WTC11 (cell line): ENCODE measurements around the gene OCA2. TPM values are rescaled to one million over a fixed set of nuclear protein-coding genes. Genes with fewer than 3 reads are reported as not detected.

ENCODE experiments used
- ATAC-seq: fragments of 200-7000 bp; cut with Tn5 transposase; 2 replicates; pipeline ENCODE4 v1.10.0; 2021; ENCODE audit warnings: mild to moderate bottlenecking, moderate library complexity
- CTCF ChIA-PET: fragments of 300-600 bp; sonication (Branson Sonifier 250); formaldehyde crosslinking; loops from one replicate; lab custom pipeline; 2021; ENCODE audit warnings: antibody characterized with exemption; lab: Charles Lee
- POLR2A ChIA-PET: fragments of 350-600 bp; sonication (Branson Sonifier 250); formaldehyde crosslinking; loops from one replicate; lab custom pipeline; 2021; ENCODE audit warnings: antibody characterized with exemption; lab: Charles Lee
- DNase-seq: peaks from one replicate; pipeline ENCODE4 v3.0.0; 2021; ENCODE audit warnings: low spot score
- H3K27ac Mint-ChIP-seq: 2 replicates; pipeline ENCODE4 v1.8.0; 2021; ENCODE audit warnings: mixed read lengths
- H3K27me3 Mint-ChIP-seq: 2 replicates; pipeline ENCODE4 v1.8.0; 2021; ENCODE audit warnings: low read depth, mild to moderate bottlenecking, moderate library complexity, mixed read lengths
- H3K36me3 Mint-ChIP-seq: 2 replicates; pipeline ENCODE4 v1.8.0; 2021; ENCODE audit warnings: mixed read lengths
- H3K4me1 Mint-ChIP-seq: 2 replicates; pipeline ENCODE4 v1.8.0; 2022; ENCODE audit warnings: mixed read lengths
- H3K4me3 Mint-ChIP-seq: 2 replicates; pipeline ENCODE4 v1.8.0; 2021; ENCODE audit warnings: mild to moderate bottlenecking, moderate library complexity, mixed read lengths
- H3K9me3 Mint-ChIP-seq: 2 replicates; pipeline ENCODE4 v1.8.0; 2021; ENCODE audit warnings: mixed read lengths
- CDX4 ChIP-seq: fragments of 250-450 bp; sonication (Bioruptor Pico); IDR thresholded peaks from 2 replicates; pipeline ENCODE4 v1.9.0; 2021; ENCODE audit warnings: moderate library complexity, mild to moderate bottlenecking, inconsistent platforms, borderline replicate concordance
- EMX1 ChIP-seq: fragments of 250-450 bp; sonication (Bioruptor Pico); IDR thresholded peaks from 2 replicates; pipeline ENCODE4 v1.8.0; 2021; ENCODE audit warnings: mild to moderate bottlenecking
- GRHL2 ChIP-seq: fragments of 250-450 bp; sonication (Bioruptor Pico); IDR thresholded peaks from 2 replicates; pipeline ENCODE4 v1.8.0; 2022; ENCODE audit warnings: mild to moderate bottlenecking, moderate library complexity; ENCODE audit not compliant: insufficient replicate concordance, severe bottlenecking
- NR1H2 ChIP-seq: sonication (generic); formaldehyde crosslinking; IDR thresholded peaks from 2 replicates; pipeline ENCODE4 v1.9.0; 2021; ENCODE audit warnings: mild to moderate bottlenecking, moderate library complexity, missing genetic modification reagents
- NR3C1 ChIP-seq: sonication (generic); formaldehyde crosslinking; conservative IDR thresholded peaks from 2 replicates; pipeline ENCODE4 v1.8.1; 2023; ENCODE audit warnings: low read depth, mild to moderate bottlenecking, missing genetic modification reagents
- RORB ChIP-seq: fragments of 250-450 bp; sonication (Bioruptor Pico); IDR thresholded peaks from 2 replicates; pipeline ENCODE4 v1.9.0; 2021; ENCODE audit warnings: mild to moderate bottlenecking
- USF1 ChIP-seq: sonication (generic); formaldehyde crosslinking; IDR thresholded peaks from 2 replicates; pipeline ENCODE4 v1.8.0; 2022; ENCODE audit warnings: mild to moderate bottlenecking, missing genetic modification reagents
- ZBTB21 ChIP-seq: sonication (generic); formaldehyde crosslinking; IDR thresholded peaks from 2 replicates; pipeline ENCODE4 v1.8.1; 2023; ENCODE audit warnings: mild to moderate bottlenecking, missing genetic modification reagents, borderline replicate concordance
- ZNF396 ChIP-seq: fragments of 250-450 bp; sonication (Bioruptor Pico); IDR thresholded peaks from 2 replicates; pipeline ENCODE4 v1.8.0; 2021; ENCODE audit warnings: mild to moderate bottlenecking, moderate library complexity, borderline replicate concordance
- ZNF425 ChIP-seq: fragments of 250-450 bp; sonication (Bioruptor Pico); conservative IDR thresholded peaks from 2 replicates; pipeline ENCODE4 v1.9.0; 2021; ENCODE audit warnings: mild to moderate bottlenecking
- total RNA-seq: library from RNA; stranded (reverse); gene quantifications from 3 replicates; pipeline ENCODE4 v1.2.3, GENCODE V29; 2021
- TF ChIP-seq, protein P1 (sequence below): sonication (generic); formaldehyde crosslinking; IDR thresholded peaks from 2 replicates; pipeline ENCODE4 v1.8.1; 2022; ENCODE audit warnings: missing genetic modification reagents, borderline replicate concordance
- TF ChIP-seq, protein P2 (sequence below): sonication (generic); formaldehyde crosslinking; IDR thresholded peaks from 2 replicates; pipeline ENCODE4 v1.8.1; 2023; ENCODE audit warnings: mild to moderate bottlenecking, missing genetic modification reagents, borderline replicate concordance
- TF ChIP-seq, protein P3 (sequence below): sonication (generic); formaldehyde crosslinking; IDR thresholded peaks from 2 replicates; pipeline ENCODE4 v1.8.1; 2023; ENCODE audit warnings: mild to moderate bottlenecking, missing genetic modification reagents, moderate library complexity
- TF ChIP-seq, protein P4 (sequence below): sonication (generic); formaldehyde crosslinking; IDR thresholded peaks from 2 replicates; pipeline ENCODE4 v1.8.1; 2023; ENCODE audit warnings: mild to moderate bottlenecking, missing genetic modification reagents, moderate library complexity
- TF ChIP-seq, protein P5 (sequence below): sonication (generic); formaldehyde crosslinking; conservative IDR thresholded peaks from 2 replicates; pipeline ENCODE4 v1.8.1; 2022; ENCODE audit warnings: mild to moderate bottlenecking, missing genetic modification reagents

OCA2 gene
- total RNA-seq, 1 experiment from 2014 or later: 0.39 TPM

DNA sequence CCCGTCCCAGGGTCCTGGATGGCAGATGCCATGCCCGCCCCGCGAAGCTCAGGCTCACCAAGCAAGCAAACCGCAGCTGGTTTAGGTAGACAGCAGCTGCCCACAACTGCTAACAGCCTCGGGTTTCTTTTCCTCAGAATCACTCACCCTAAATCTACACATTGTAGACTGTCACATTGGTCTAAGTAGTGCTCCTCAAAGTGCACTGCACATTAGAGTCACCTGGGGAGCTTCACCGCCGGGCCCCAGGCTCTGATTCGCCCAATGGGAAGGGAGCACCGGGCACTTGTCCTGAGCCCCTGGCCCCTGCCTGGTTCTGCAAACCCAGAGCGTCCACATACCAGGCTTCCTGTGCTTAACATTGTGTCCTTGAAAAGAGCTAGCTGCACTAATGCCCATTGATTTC lies 752 bp downstream of the OCA2 start (continued):
- no peak for TF ChIP-seq CDX4 (CRISPR knock-in tag)
- TF ChIP-seq ZNF425 (CRISPR knock-in tag): no peak
- TF ChIP-seq USF1 (CRISPR knock-in tag): no peak
- TF ChIP-seq EMX1: no peak

DNA sequence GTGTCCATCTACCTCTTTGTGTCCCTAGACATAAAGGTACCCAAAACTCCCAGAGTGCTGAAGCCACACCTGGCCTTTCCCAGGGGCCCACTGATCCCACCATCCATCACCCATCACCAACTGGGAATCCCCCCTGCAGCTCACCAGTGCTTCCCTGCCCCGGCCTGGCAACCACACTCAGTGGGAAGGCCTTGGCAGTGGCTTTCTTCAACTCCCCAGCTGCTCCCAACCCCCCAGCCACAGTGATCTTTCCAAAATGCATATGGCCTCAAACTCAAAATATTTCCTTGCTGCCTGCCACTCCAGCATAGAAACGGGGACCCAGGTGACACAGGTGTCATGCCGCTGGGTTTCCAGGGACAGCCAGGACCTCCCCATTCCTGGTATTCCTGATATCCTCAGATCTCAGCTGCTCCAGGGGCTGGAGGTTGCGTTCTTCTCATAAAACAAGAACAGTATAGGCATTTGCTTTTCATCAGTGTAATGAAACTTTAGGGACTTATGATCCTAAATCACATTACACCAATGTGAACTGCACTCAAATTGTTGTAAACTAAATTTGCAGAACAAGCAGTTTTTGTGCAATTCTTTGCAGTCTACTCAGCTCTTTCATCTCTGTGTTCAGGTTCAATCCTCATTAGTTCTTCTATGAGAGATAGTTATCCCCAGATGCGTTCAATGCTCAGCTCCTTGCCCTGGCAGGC lies 1.3 kb downstream of the OCA2 start:
- CTCF ChIA-PET: interaction anchor here (1.5 to 4.0 kb wide), 6 partner anchors 10 to 417 kb away, joined by 4 to 20 read pairs (median 12); no protein-coding TSS in a partner anchor
- Mint-ChIP-seq H3K4me1 (peaks cover 28% of the 10 kb centered on the region), H3K9me3 (no peaks in the 10 kb centered on the region), H3K27ac (no peak overlapping the region), H3K4me3 (peak overlapping the region; percentile 73), H3K27me3 (peaks cover 93% of the 10 kb centered on the region), H3K36me3 (peaks cover 2% of the 10 kb centered on the region; the same call in 1 of the 2 replicates)
- ATAC-seq: no peak
- POLR2A ChIA-PET: no interaction called here
- no peak for DNase-seq
- no peak for TF ChIP-seq NR1H2
- TF ChIP-seq, protein P1, sequence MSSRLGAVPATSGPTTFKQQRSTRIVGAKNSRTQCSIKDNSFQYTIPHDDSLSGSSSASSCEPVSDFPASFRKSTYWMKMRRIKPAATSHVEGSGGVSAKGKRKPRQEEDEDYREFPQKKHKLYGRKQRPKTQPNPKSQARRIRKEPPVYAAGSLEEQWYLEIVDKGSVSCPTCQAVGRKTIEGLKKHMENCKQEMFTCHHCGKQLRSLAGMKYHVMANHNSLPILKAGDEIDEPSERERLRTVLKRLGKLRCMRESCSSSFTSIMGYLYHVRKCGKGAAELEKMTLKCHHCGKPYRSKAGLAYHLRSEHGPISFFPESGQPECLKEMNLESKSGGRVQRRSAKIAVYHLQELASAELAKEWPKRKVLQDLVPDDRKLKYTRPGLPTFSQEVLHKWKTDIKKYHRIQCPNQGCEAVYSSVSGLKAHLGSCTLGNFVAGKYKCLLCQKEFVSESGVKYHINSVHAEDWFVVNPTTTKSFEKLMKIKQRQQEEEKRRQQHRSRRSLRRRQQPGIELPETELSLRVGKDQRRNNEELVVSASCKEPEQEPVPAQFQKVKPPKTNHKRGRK (CRISPR knock-in tag): no peak
- no peak for TF ChIP-seq RORB (CRISPR knock-in tag)
- TF ChIP-seq, protein P2, sequence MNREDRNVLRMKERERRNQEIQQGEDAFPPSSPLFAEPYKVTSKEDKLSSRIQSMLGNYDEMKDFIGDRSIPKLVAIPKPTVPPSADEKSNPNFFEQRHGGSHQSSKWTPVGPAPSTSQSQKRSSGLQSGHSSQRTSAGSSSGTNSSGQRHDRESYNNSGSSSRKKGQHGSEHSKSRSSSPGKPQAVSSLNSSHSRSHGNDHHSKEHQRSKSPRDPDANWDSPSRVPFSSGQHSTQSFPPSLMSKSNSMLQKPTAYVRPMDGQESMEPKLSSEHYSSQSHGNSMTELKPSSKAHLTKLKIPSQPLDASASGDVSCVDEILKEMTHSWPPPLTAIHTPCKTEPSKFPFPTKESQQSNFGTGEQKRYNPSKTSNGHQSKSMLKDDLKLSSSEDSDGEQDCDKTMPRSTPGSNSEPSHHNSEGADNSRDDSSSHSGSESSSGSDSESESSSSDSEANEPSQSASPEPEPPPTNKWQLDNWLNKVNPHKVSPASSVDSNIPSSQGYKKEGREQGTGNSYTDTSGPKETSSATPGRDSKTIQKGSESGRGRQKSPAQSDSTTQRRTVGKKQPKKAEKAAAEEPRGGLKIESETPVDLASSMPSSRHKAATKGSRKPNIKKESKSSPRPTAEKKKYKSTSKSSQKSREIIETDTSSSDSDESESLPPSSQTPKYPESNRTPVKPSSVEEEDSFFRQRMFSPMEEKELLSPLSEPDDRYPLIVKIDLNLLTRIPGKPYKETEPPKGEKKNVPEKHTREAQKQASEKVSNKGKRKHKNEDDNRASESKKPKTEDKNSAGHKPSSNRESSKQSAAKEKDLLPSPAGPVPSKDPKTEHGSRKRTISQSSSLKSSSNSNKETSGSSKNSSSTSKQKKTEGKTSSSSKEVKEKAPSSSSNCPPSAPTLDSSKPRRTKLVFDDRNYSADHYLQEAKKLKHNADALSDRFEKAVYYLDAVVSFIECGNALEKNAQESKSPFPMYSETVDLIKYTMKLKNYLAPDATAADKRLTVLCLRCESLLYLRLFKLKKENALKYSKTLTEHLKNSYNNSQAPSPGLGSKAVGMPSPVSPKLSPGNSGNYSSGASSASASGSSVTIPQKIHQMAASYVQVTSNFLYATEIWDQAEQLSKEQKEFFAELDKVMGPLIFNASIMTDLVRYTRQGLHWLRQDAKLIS (CRISPR knock-in tag): no peak
- TF ChIP-seq, protein P3, sequence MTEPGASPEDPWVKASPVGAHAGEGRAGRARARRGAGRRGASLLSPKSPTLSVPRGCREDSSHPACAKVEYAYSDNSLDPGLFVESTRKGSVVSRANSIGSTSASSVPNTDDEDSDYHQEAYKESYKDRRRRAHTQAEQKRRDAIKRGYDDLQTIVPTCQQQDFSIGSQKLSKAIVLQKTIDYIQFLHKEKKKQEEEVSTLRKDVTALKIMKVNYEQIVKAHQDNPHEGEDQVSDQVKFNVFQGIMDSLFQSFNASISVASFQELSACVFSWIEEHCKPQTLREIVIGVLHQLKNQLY: no peak
- TF ChIP-seq, protein P4, sequence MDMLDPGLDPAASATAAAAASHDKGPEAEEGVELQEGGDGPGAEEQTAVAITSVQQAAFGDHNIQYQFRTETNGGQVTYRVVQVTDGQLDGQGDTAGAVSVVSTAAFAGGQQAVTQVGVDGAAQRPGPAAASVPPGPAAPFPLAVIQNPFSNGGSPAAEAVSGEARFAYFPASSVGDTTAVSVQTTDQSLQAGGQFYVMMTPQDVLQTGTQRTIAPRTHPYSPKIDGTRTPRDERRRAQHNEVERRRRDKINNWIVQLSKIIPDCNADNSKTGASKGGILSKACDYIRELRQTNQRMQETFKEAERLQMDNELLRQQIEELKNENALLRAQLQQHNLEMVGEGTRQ (CRISPR knock-in tag): no peak
- no peak for TF ChIP-seq ZBTB21 (CRISPR knock-in tag)
- TF ChIP-seq, protein P5, sequence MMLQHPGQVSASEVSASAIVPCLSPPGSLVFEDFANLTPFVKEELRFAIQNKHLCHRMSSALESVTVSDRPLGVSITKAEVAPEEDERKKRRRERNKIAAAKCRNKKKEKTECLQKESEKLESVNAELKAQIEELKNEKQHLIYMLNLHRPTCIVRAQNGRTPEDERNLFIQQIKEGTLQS (CRISPR knock-in tag): no peak
- no peak for TF ChIP-seq NR3C1 (CRISPR knock-in tag)
- no peak for TF ChIP-seq ZNF396 (CRISPR knock-in tag)
- TF ChIP-seq CDX4 (CRISPR knock-in tag): no peak
- no peak for TF ChIP-seq GRHL2 (CRISPR knock-in tag)
